DOHH2 (cell line): ENCODE measurements around the gene TMEM63C.

Source experiments
- CTCF ChIP-seq: fragments of 200-600 bp; sonication (generic); IDR thresholded peaks from one replicate; pipeline ENCODE4 v1.5.1; 2014; ENCODE audit warnings: antibody characterized with exemption, mild to moderate bottlenecking, low read depth, low read length; ENCODE audit not compliant: poor library complexity, severe bottlenecking
- EZH2phosphoT487 ChIP-seq: fragments of 200-600 bp; sonication (generic); IDR thresholded peaks from 2 replicates; pipeline ENCODE4 v1.6.1; 2017; ENCODE audit warnings: borderline replicate concordance, mild to moderate bottlenecking, antibody characterized with exemption, low read length, moderate library complexity, mixed read lengths

GRCh38 chr14:77278461-77279230, 97.0 kb downstream of the TMEM63C start:
- TF ChIP-seq CTCF (peak; percentile 13), EZH2phosphoT487 (no peak)
